ENCODE data around the gene VAMP8.

GRCh38 chr2:85596026-85596333 lies 18.6 kb downstream of the VAMP8 start:
- no peak for TF ChIP-seq CTCF (IDR thresholded peaks at IDR 0.05)
- no peak for TF ChIP-seq POLR2AphosphoS5 (IDR thresholded peaks at IDR 0.05)
- no peak for TF ChIP-seq POLR2A (IDR thresholded peaks at IDR 0.05)
- no peak for TF ChIP-seq EP300 (IDR thresholded peaks at IDR 0.05)
